H1 (cell line): ENCODE results near the gene CPNE4. TPM values are rescaled to one million over a fixed set of nuclear protein-coding genes. Genes with fewer than 3 reads are reported as not detected.

Source experiments
- CTCF ChIA-PET: fragments of 300-600 bp; sonication (Branson Sonifier 250); formaldehyde crosslinking; loops from one replicate; lab custom pipeline; 2021; ENCODE audit not compliant: partially characterized antibody; lab: Charles Lee
- POLR2A ChIA-PET: fragments of 300-600 bp; sonication (Branson Sonifier 250); formaldehyde crosslinking; loops from one replicate; lab custom pipeline; 2021; ENCODE audit warnings: inconsistent platforms; ENCODE audit not compliant: partially characterized antibody; lab: Charles Lee
- DNase-seq, 2 experiments: peaks; one replicate each; pipeline versions ENCODE4 v3.0.0 to v3.0.0-alpha.2; 2010 to 2022; ENCODE audit warnings: low spot score in 2 of 2, low read depth in 1 of 2, mixed read lengths in 1 of 2
- FAIRE-seq: peaks from 2 replicates; lab custom pipeline; 2011; peaks lifted over from hg19 to GRCh38; lab: Jason Lieb, UNC
- H2AFZ ChIP-seq: 2 replicates; pipeline ENCODE4 v1.8.1; 2012; ENCODE audit warnings: low read length, inconsistent platforms
- H2AK5ac ChIP-seq: 2 replicates; pipeline ENCODE4 v1.6.1; 2013; ENCODE audit warnings: low read depth, low read length
- H2BK120ac ChIP-seq: replicated peaks from 2 replicates; pipeline ENCODE3; 2013; ENCODE audit warnings: low read depth, low read length, inconsistent platforms
- H2BK12ac ChIP-seq: 2 replicates; pipeline ENCODE4 v1.6.1; 2013; ENCODE audit warnings: low read depth, low read length
- H2BK15ac ChIP-seq: 2 replicates; pipeline ENCODE4 v1.6.1; 2013; ENCODE audit warnings: low read length
- H2BK20ac ChIP-seq: 2 replicates; pipeline ENCODE4 v1.6.1; 2013; ENCODE audit warnings: low read length
- H2BK5ac ChIP-seq: 2 replicates; pipeline ENCODE4 v1.6.1; 2013; ENCODE audit warnings: low read depth, low read length
- H3K14ac ChIP-seq: 2 replicates; pipeline ENCODE4 v1.6.1; 2013; ENCODE audit warnings: inconsistent platforms; ENCODE audit not compliant: insufficient read length
- H3K18ac ChIP-seq: 2 replicates; pipeline ENCODE4 v1.6.1; 2013; ENCODE audit warnings: low read length; ENCODE audit errors: extremely low read depth
- H3K23ac ChIP-seq: 2 replicates; pipeline ENCODE4 v1.6.1; 2013; ENCODE audit warnings: inconsistent platforms; ENCODE audit not compliant: insufficient read length
- H3K23me2 ChIP-seq: 2 replicates; pipeline ENCODE4 v1.6.1; 2013; ENCODE audit warnings: low read depth, low read length
- H3K27ac ChIP-seq: 2 replicates; pipeline ENCODE4 v1.6.1; 2011; ENCODE audit warnings: low read depth, low read length, inconsistent platforms
- H3K27me3 ChIP-seq, 4 experiments: replicated peaks in 1 of 4; 1 replicate in 1 of 4; 2 replicates in 3 of 4; pipeline versions ENCODE4 v1.6.1 to v1.8.1; 2011 to 2013; ENCODE audit warnings: low read length in 3 of 4, mild to moderate bottlenecking in 3 of 4, inconsistent platforms in 2 of 4, mixed read lengths in 2 of 4, moderate library complexity in 1 of 4; ENCODE audit not compliant: control insufficient read depth in 3 of 4, insufficient read depth in 3 of 4; ENCODE audit errors: extremely low read depth in 1 of 4
- H3K36me3 ChIP-seq, 4 experiments: 2 replicates each; pipeline versions ENCODE4 v1.6.1 to v1.8.1; 2011 to 2013; ENCODE audit warnings: mild to moderate bottlenecking in 4 of 4, low read length in 3 of 4, moderate library complexity in 2 of 4, control low read depth in 1 of 4, inconsistent platforms in 1 of 4; ENCODE audit not compliant: insufficient read depth in 4 of 4, control insufficient read depth in 2 of 4
- H3K4ac ChIP-seq: replicated peaks from 2 replicates; pipeline ENCODE3; 2013; ENCODE audit warnings: low read length, low read depth, mixed read lengths, inconsistent platforms; ENCODE audit not compliant: insufficient read length
- H3K4me1 ChIP-seq, 4 experiments: replicated peaks in 1 of 4; 1 replicate in 1 of 4; 2 replicates in 3 of 4; pipeline versions ENCODE4 v1.6.1 to v1.8.1; 2011 to 2013; ENCODE audit warnings: low read length in 3 of 4, inconsistent platforms in 2 of 4, mixed read lengths in 1 of 4; ENCODE audit not compliant: insufficient read depth in 4 of 4, control insufficient read depth in 3 of 4
- H3K4me2 ChIP-seq, 2 experiments: 2 replicates each; pipeline versions ENCODE4 v1.6.1 to v1.8.1; 2011 to 2013; ENCODE audit warnings: low read depth in 2 of 2, low read length in 2 of 2, control low read depth in 1 of 2, inconsistent platforms in 1 of 2, mild to moderate bottlenecking in 1 of 2; ENCODE audit not compliant: insufficient read depth in 1 of 2
- H3K4me3 ChIP-seq, 4 experiments: fragments of 200-600, 300-600 bp in 1 of 4; sonication (generic), shearing (Covaris generic), sonication (Bioruptor Twin) in 1 of 4; 2 replicates each; pipeline versions ENCODE4 v1.5.1 to v1.8.1; 2011 to 2016; ENCODE audit warnings: low read length in 4 of 4, low read depth in 3 of 4, control low read depth in 2 of 4, inconsistent platforms in 2 of 4, mild to moderate bottlenecking in 2 of 4, mixed read lengths in 1 of 4, moderate library complexity in 1 of 4; ENCODE audit not compliant: insufficient read depth in 2 of 4; ENCODE audit errors: extremely low read depth in 1 of 4
- H3K56ac ChIP-seq: replicated peaks from 2 replicates; pipeline ENCODE3; 2013; ENCODE audit warnings: low read depth, mild to moderate bottlenecking, mixed read lengths, low read length, inconsistent platforms; ENCODE audit not compliant: insufficient read length
- H3K79me1 ChIP-seq: 2 replicates; pipeline ENCODE4 v1.6.1; 2013; ENCODE audit warnings: low read depth, low read length, control low read depth
- H3K79me2 ChIP-seq, 2 experiments: 2 replicates each; pipeline versions ENCODE4 v1.6.1 to v1.8.1; 2012 to 2013; ENCODE audit warnings: low read length in 2 of 2, mild to moderate bottlenecking in 2 of 2, inconsistent platforms in 1 of 2; ENCODE audit not compliant: insufficient read depth in 2 of 2, control insufficient read depth in 1 of 2
- H3K9ac ChIP-seq, 4 experiments: replicated peaks in 1 of 4; 1 replicate in 1 of 4; 2 replicates in 3 of 4; pipeline versions ENCODE4 v1.6.1 to v1.8.1; 2011 to 2013; ENCODE audit warnings: low read depth in 3 of 4, low read length in 3 of 4, control low read depth in 2 of 4, mild to moderate bottlenecking in 2 of 4, moderate library complexity in 2 of 4, inconsistent platforms in 1 of 4; ENCODE audit errors: extremely low read depth in 1 of 4
- H3K9me3 ChIP-seq, 2 experiments: 2 replicates each; pipeline versions ENCODE4 v1.6.1 to v1.8.1; 2012 to 2013; ENCODE audit warnings: mild to moderate bottlenecking in 2 of 2, moderate library complexity in 2 of 2, control low read depth in 1 of 2, inconsistent platforms in 1 of 2, low read depth in 1 of 2, low read length in 1 of 2, mixed read lengths in 1 of 2; ENCODE audit not compliant: insufficient read depth in 2 of 2
- H4K20me1 ChIP-seq, 2 experiments: replicated peaks in 1 of 2; 2 replicates each; pipeline versions ENCODE3 to v1.8.1; 2011 to 2013; ENCODE audit warnings: inconsistent platforms in 2 of 2, low read length in 2 of 2, mild to moderate bottlenecking in 1 of 2; ENCODE audit not compliant: insufficient read depth in 2 of 2, control insufficient read depth in 1 of 2
- H4K5ac ChIP-seq: 2 replicates; pipeline ENCODE4 v1.6.1; 2013; ENCODE audit warnings: low read length, low read depth, mixed read lengths, inconsistent platforms; ENCODE audit not compliant: insufficient read length
- H4K8ac ChIP-seq: 2 replicates; pipeline ENCODE4 v1.8.0; 2013; ENCODE audit warnings: mild to moderate bottlenecking, moderate library complexity, low read length, inconsistent platforms; ENCODE audit not compliant: insufficient read depth; ENCODE audit errors: extremely low read depth
- H4K91ac ChIP-seq: replicated peaks from 2 replicates; pipeline ENCODE3; 2013; ENCODE audit warnings: low read length, mixed read lengths, inconsistent platforms; ENCODE audit not compliant: insufficient read length
- ASH2L ChIP-seq: fragments of 200-600, 300-600 bp; sonication (generic); IDR thresholded peaks from one replicate; pipeline ENCODE4 v1.7.1; 2017; ENCODE audit warnings: low read length
- BACH1 ChIP-seq: IDR thresholded peaks from 2 replicates; pipeline ENCODE4 v1.6.1; 2012; ENCODE audit warnings: low read length, improper control_type of control experiment
- BCL11A ChIP-seq, 2 experiments: IDR thresholded peaks; one replicate each; pipeline ENCODE4 v1.6.1; 2011; ENCODE audit warnings: low read depth in 2 of 2, low read length in 2 of 2, mild to moderate bottlenecking in 2 of 2
- CEBPB ChIP-seq: IDR thresholded peaks from 2 replicates; pipeline ENCODE4 v1.6.1; 2012; ENCODE audit warnings: low read depth, low read length
- CHD1 ChIP-seq: IDR thresholded peaks from 2 replicates; pipeline ENCODE4 v1.6.1; 2012; ENCODE audit warnings: low read depth, low read length, improper control_type of control experiment
- CREB1 ChIP-seq: IDR thresholded peaks from 2 replicates; pipeline ENCODE4 v1.6.1; 2012; ENCODE audit warnings: inconsistent platforms
- GABPA ChIP-seq: IDR thresholded peaks from 2 replicates; pipeline ENCODE4 v1.6.1; 2011; ENCODE audit warnings: mild to moderate bottlenecking, low read length, moderate library complexity, borderline replicate concordance; ENCODE audit not compliant: insufficient read depth
- JUN ChIP-seq: IDR thresholded peaks from 2 replicates; pipeline ENCODE4 v1.6.1; 2011; ENCODE audit warnings: low read depth, mild to moderate bottlenecking, improper control_type of control experiment, low read length
- JUND ChIP-seq: IDR thresholded peaks from 2 replicates; pipeline ENCODE4 v1.6.1; 2011; ENCODE audit warnings: mild to moderate bottlenecking, improper control_type of control experiment, low read length
- KDM4A ChIP-seq: IDR thresholded peaks from one replicate; pipeline ENCODE4 v1.7.1; 2012; ENCODE audit warnings: low read depth, mild to moderate bottlenecking, moderate library complexity, low read length, inconsistent platforms; ENCODE audit not compliant: severe bottlenecking
- NRF1 ChIP-seq: IDR thresholded peaks from 2 replicates; pipeline ENCODE4 v1.6.1; 2011; ENCODE audit warnings: mild to moderate bottlenecking, low read depth, low read length, improper control_type of control experiment
- RBBP5 ChIP-seq: IDR thresholded peaks from 2 replicates; pipeline ENCODE4 v1.7.1; 2012; ENCODE audit warnings: low read depth, mild to moderate bottlenecking, inconsistent platforms, low read length, moderate library complexity, borderline replicate concordance
- RXRA ChIP-seq: IDR thresholded peaks from 2 replicates; pipeline ENCODE4 v1.6.1; 2011; ENCODE audit warnings: low read depth, mild to moderate bottlenecking, low read length, moderate library complexity; ENCODE audit not compliant: insufficient read depth
- SUZ12 ChIP-seq: fragments of 200-600 bp; sonication (generic); IDR thresholded peaks from 2 replicates; pipeline ENCODE4 v1.6.1; 2012; ENCODE audit warnings: mild to moderate bottlenecking, inconsistent platforms, low read length, moderate library complexity, mixed read lengths
- USF2 ChIP-seq: IDR thresholded peaks from 2 replicates; pipeline ENCODE4 v1.6.1; 2011; ENCODE audit warnings: low read length, improper control_type of control experiment
- WGBS, 2 experiments: shearing (Covaris generic) in 1 of 2; methylation state at CpG; one replicate each; pipeline versions ENCODE4 v1.1.6 to v1.1.7; 2013 to 2015; ENCODE audit warnings: low lambda C conversion rate in 2 of 2, mixed read lengths in 2 of 2, inconsistent platforms in 1 of 2, low coverage in 1 of 2, missing lambda C conversion rate in 1 of 2; ENCODE audit not compliant: insufficient replicate concordance in 2 of 2, insufficient coverage in 1 of 2, insufficient read length in 1 of 2; ENCODE audit errors: extremely low coverage in 1 of 2, missing lambda C conversion rate in 1 of 2; 5-methylcytosine and 5-hydroxymethylcytosine counted together
- polyA plus RNA-seq, 7 experiments: library from polyadenylated mRNA; depleted of rRNA in 3 of 7; stranded (reverse) in 5 of 7; unstranded in 2 of 7; fragments of >200 nt in 5 of 7; fragments of 200-250 nt in 2 of 7; gene quantifications; 1 replicate in 5 of 7; 2 replicates in 1 of 7; 4 replicates in 1 of 7; pipeline versions ENCODE4 v1.2.1 to v1.2.3, GENCODE V29; 2011 to 2013; ENCODE audit warnings: missing spikeins in 2 of 7, mixed read lengths in 2 of 7
- total RNA-seq: library from RNA; stranded (reverse); fragmentation: NEBNext Ultra II Directional; extraction: Animal tissue kit (Norgen Biotek cat#: 25700); gene quantifications from 2 replicates; pipeline ENCODE4 v1.2.1, GENCODE V29; 2021

Gene CPNE4
- total and polyA plus RNA-seq, 2 of the 8 experiments (the other 6 are each of a cell fraction or from before 2014, with no cell fraction given) = 0.82 to 3.8 TPM

DNA sequence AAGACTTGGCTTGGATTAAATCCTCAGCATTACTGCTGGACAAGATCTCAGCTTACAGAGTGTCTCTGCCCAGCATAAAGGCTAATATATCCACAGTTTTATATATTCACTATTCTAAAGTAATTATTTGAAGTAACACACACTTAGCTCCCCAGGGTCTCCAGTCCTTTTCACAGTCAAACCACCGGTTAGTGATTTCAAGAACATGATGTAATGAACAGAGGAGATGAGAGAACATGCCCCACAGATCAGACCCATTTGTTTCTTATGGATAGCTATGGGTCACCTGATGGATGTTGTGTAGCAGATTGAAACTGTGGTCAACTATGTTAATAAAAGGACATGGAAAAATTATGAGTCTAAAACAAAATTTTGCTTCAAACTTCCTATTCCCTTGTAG is 487.2 kb downstream of the CPNE4 start:
- Histone ChIP-seq H3K56ac (no peak overlapping the region), H4K5ac (no peak overlapping the region), H2BK5ac (no peak overlapping the region), H3K4me2 (no peak overlapping the region), H3K9me3 (no peaks in the 10 kb centered on the region), H3K79me1 (no peaks in the 10 kb centered on the region), H2BK20ac (no peak overlapping the region), H2BK120ac (no peak overlapping the region), H2AK5ac (no peak overlapping the region), H3K27ac (no peak overlapping the region), H4K91ac (no peak overlapping the region), H3K4me1 (no peaks in the 10 kb centered on the region), H3K23ac (no peak overlapping the region), H3K4ac (no peak overlapping the region), H3K79me2 (no peaks in the 10 kb centered on the region), H2AFZ (no peak overlapping the region), H4K8ac (no peak overlapping the region), H3K27me3 (no peaks in the 10 kb centered on the region), H3K36me3 (no peaks in the 10 kb centered on the region), H3K4me3 (no peak overlapping the region), H4K20me1 (no peaks in the 10 kb centered on the region), H2BK12ac (no peak overlapping the region), H3K18ac (no peak overlapping the region), H3K9ac (no peak overlapping the region), H2BK15ac (no peak overlapping the region), H3K23me2 (no peaks in the 10 kb centered on the region), H3K14ac (no peak overlapping the region)
- ChIA-PET POLR2A (interaction anchor here (1.8 kb wide), 1 partner anchor 487 kb away, joined by 3 read pairs; the partner anchor contains the start of gene CPNE4), CTCF (interaction anchor here (0.7 to 4.6 kb wide), 4 partner anchors 9 to 643 kb away, joined by 4 to 39 read pairs (median 4); no protein-coding TSS in a partner anchor)
- DNase-seq (no peak), FAIRE-seq (no peak)
- WGBS, 2 experiments = 78% methylated on average over 1 of the region's 1 CpG; no CpG with 5 or more reads in 1 of the 2 experiments
- TF ChIP-seq BACH1 (no peak), CEBPB (no peak), USF2 (no peak), KDM4A (no peak), CREB1 (no peak), SUZ12 (no peak), JUN (no peak), ASH2L (no peak), JUND (no peak), GABPA (no peak), RBBP5 (no peak), BCL11A (IDR thresholded peaks at IDR 0.05; ENCODE audit: low read depth in 2 of 2, low read length in 2 of 2) (no peak), NRF1 (no peak), RXRA (no peak), CHD1 (no peak)
